GM10847 (cell line): ENCODE data around the gene IMPACT.

Source experiments
- POLR2A ChIP-seq: IDR thresholded peaks from 2 replicates; pipeline ENCODE4 v1.6.1; 2011; ENCODE audit not compliant: insufficient read length; ENCODE audit errors: extremely low read depth

The IMPACT gene

GRCh38 chr18:24459772-24460171, 33.3 kb downstream of the IMPACT start:
- no peak for TF ChIP-seq POLR2A

- no peak for TF ChIP-seq POLR2A
Observed at GRCh38 chr18:24460388-24460787, 33.9 kb downstream of the IMPACT start, which contains the start of gene HRH4. TSS of gene HRH4 (plus strand) at chr18:24460637. CDS start at chr18:24460729, 92 bp downstream.

GRCh38 chr18:24461996-24462395, 35.5 kb downstream of the IMPACT start:
- no peak for TF ChIP-seq POLR2A

- no peak for TF ChIP-seq POLR2A
Observed at GRCh38 chr18:24462838-24463775, 36.6 kb downstream of the IMPACT start.

GRCh38 chr18:24465486-24465885, 39.0 kb downstream of the IMPACT start:
- no peak for TF ChIP-seq POLR2A

- no peak for TF ChIP-seq POLR2A
Observed at GRCh38 chr18:24466771-24467170, 40.3 kb downstream of the IMPACT start.

- TF ChIP-seq POLR2A = no peak
Observed at GRCh38 chr18:24470022-24470618, 43.6 kb downstream of the IMPACT start.

GRCh38 chr18:24470805-24471204, 44.3 kb downstream of the IMPACT start:
- TF ChIP-seq POLR2A = no peak

- TF ChIP-seq POLR2A = no peak
Observed at GRCh38 chr18:24472591-24472990, 46.1 kb downstream of the IMPACT start.

- TF ChIP-seq POLR2A = no peak
Observed at GRCh38 chr18:24474406-24474805, 47.9 kb downstream of the IMPACT start.

- no peak for TF ChIP-seq POLR2A
Observed at GRCh38 chr18:24475926-24476589, 49.6 kb downstream of the IMPACT start.

GRCh38 chr18:24479371-24479770, 52.9 kb downstream of the IMPACT start:
- TF ChIP-seq POLR2A = no peak

- TF ChIP-seq POLR2A = no peak
Observed at GRCh38 chr18:24482821-24483220, 56.4 kb downstream of the IMPACT start.

- no peak for TF ChIP-seq POLR2A
Observed at GRCh38 chr18:24485681-24486080, 59.2 kb downstream of the IMPACT start.

GRCh38 chr18:24486684-24487083, 60.2 kb downstream of the IMPACT start:
- TF ChIP-seq POLR2A = no peak
